GM12874 (cell line): ENCODE data around the gene ANLN.

Experiments
- CTCF ChIP-seq: IDR thresholded peaks from 2 replicates; pipeline ENCODE4 v1.5.1; 2011; ENCODE audit warnings: low read depth, mild to moderate bottlenecking, control low read depth, low read length, moderate library complexity; ENCODE audit not compliant: insufficient read depth

The ANLN gene

GRCh38 chr7:36422072-36422471 is 32.4 kb downstream of the ANLN start:
- TF ChIP-seq CTCF: no peak

- no peak for TF ChIP-seq CTCF
These were observed 34.0 kb downstream of the ANLN start for GRCh38 chr7:36423633-36424032.

- TF ChIP-seq CTCF: no peak
These were observed 40.5 kb downstream of the ANLN start for GRCh38 chr7:36430186-36430585.

GRCh38 chr7:36430881-36431280 is 41.2 kb downstream of the ANLN start:
- TF ChIP-seq CTCF: no peak

GRCh38 chr7:36438211-36438610 is 48.5 kb downstream of the ANLN start:
- TF ChIP-seq CTCF: no peak

- no peak for TF ChIP-seq CTCF
These were observed 50.0 kb downstream of the ANLN start for GRCh38 chr7:36439624-36440023.

GRCh38 chr7:36440880-36441279 is 51.2 kb downstream of the ANLN start:
- 0 out of 2 replicates have a peak, but pooled peaks have one; percentile 19 for TF ChIP-seq CTCF

- TF ChIP-seq CTCF: no peak
These were observed 51.8 kb downstream of the ANLN start for GRCh38 chr7:36441344-36442022.
